MG63 (cell line): ENCODE measurements around the gene NRF1. TPM values are rescaled to one million over a fixed set of nuclear protein-coding genes. Genes with fewer than 3 reads are reported as not detected.

Experiments
- DNase-seq: peaks from one replicate; pipeline ENCODE4 v3.0.0-alpha.2; 2020
- H3K27me3 ChIP-seq: fragments of 250-450 bp; sonication (Bioruptor Pico); 2 replicates; pipeline ENCODE4 v1.5.1; 2020; ENCODE audit warnings: mild to moderate bottlenecking, moderate library complexity
- H3K36me3 ChIP-seq: fragments of 250-450 bp; sonication (Bioruptor Pico); 2 replicates; pipeline ENCODE4 v1.5.1; 2020; ENCODE audit warnings: mild to moderate bottlenecking, moderate library complexity
- H3K4me3 ChIP-seq: fragments of 250-450 bp; sonication (Bioruptor Pico); 2 replicates; pipeline ENCODE4 v1.5.1; 2020; ENCODE audit warnings: mild to moderate bottlenecking, moderate library complexity
- H3K9me3 ChIP-seq: fragments of 250-450 bp; sonication (Bioruptor Pico); 2 replicates; pipeline ENCODE4 v1.5.1; 2020; ENCODE audit warnings: mild to moderate bottlenecking, moderate library complexity
- total RNA-seq: library from RNA; depleted of rRNA; stranded (reverse); fragments of >200 nt; shearing (Covaris generic); gene quantifications from 2 replicates; pipeline ENCODE4 v1.2.3, GENCODE V29; 2014; ENCODE audit warnings: low replicate concordance

The NRF1 gene
- total RNA-seq, 1 experiment from 2014 or later = 14.2 TPM

GRCh38 chr7:129688503-129689222 is 77.1 kb downstream of the NRF1 start:
- no peaks in the 10 kb centered on the region for H3K27me3 ChIP-seq
- H3K4me3 ChIP-seq = no peak overlapping the region
- no peak for DNase-seq
- no peaks in the 10 kb centered on the region for H3K36me3 ChIP-seq
- no peaks in the 10 kb centered on the region for H3K9me3 ChIP-seq

- H3K4me3 ChIP-seq = no peak overlapping the region
- H3K36me3 ChIP-seq = no peaks in the 10 kb centered on the region; the same call in 1 of the 2 replicates
- no peak for DNase-seq
- no peaks in the 10 kb centered on the region for H3K27me3 ChIP-seq
- H3K9me3 ChIP-seq = no peaks in the 10 kb centered on the region
Observed at GRCh38 chr7:129689995-129690581, 78.6 kb downstream of the NRF1 start.

DNA sequence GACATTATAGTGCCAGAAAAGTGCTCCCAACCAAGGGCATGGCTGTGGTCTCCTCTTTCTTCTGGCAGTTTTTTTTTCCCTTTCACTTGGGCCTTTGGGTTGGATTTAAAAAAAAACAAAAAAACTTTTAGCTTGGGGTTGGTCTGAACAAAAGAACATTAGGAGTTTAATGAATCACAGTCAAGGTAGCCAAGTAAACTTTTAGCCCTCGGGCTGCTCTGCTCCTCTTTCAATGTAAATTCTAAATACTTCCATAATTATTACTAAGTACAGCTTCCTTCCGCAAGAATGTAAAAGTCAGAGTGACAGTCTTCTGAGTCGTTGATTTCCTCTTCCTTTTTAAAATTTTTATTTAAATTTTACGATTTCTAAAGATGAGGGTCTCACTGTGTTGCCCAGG is 79.2 kb downstream of the NRF1 start:
- Histone ChIP-seq H3K36me3 (no peaks in the 10 kb centered on the region; the same call in 1 of the 2 replicates), H3K9me3 (no peaks in the 10 kb centered on the region), H3K27me3 (no peaks in the 10 kb centered on the region), H3K4me3 (no peak overlapping the region)
- no peak for DNase-seq

GRCh38 chr7:129698516-129699418 is 87.2 kb downstream of the NRF1 start:
- no peak for DNase-seq
- no peaks in the 10 kb centered on the region for H3K9me3 ChIP-seq
- H3K4me3 ChIP-seq = no peak overlapping the region
- no peaks in the 10 kb centered on the region; the same call in 1 of the 2 replicates for H3K36me3 ChIP-seq
- H3K27me3 ChIP-seq = no peaks in the 10 kb centered on the region

DNA sequence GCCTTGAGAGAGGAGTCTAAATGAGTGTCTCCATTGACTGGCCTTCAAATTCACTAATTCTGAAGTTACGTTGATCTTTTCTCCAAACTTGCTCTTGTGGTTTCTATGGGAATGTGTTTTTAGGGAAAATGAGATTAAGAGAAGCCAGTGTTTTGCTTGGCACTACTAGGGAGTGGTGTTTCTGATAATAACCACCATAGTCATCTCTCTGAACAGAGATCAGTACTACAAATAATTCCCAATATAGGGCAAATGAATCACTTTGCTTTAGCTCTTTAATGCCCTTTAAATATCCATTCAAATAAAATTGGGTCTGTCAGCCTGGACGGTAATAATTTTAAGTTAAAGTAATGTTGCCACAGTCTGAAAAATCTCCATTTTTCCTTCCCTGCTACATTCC is 90.8 kb downstream of the NRF1 start:
- Histone ChIP-seq H3K36me3 (no peaks in the 10 kb centered on the region), H3K4me3 (no peak overlapping the region), H3K9me3 (no peaks in the 10 kb centered on the region), H3K27me3 (no peaks in the 10 kb centered on the region)
- DNase-seq = no peak

DNA sequence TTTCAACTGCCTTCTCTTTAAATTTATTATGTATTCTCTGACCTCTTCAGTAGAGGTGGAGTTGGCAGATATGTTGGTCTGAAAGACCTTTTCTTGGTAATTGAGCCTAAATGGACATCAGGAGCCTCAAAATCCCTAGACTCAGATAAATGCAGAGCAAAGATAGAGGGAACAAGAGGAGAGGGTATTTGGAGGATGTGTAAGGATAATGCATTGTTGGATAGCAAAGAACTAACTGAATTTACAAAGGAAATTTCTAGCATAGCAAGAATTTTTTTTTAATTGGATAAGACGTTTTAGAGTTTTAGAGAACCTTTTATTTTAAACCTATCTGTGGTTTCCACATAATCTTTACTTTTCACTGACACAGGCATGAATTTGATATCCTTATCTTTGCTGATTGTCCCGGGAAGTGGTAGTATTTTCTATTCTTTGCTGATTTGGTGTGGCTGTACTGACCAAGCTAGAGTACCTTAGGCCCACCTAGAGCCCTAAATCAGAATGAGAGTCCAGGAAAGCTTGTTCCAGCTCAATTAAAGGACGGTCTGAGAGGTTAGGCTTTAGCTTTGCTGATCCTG is 91.3 kb downstream of the NRF1 start:
- H3K9me3 ChIP-seq = no peaks in the 10 kb centered on the region
- no peak for DNase-seq
- H3K27me3 ChIP-seq = no peaks in the 10 kb centered on the region
- no peak overlapping the region for H3K4me3 ChIP-seq
- H3K36me3 ChIP-seq = no peaks in the 10 kb centered on the region

GRCh38 chr7:129703751-129704150 is 92.2 kb downstream of the NRF1 start:
- Histone ChIP-seq H3K36me3 (no peaks in the 10 kb centered on the region), H3K9me3 (no peaks in the 10 kb centered on the region), H3K27me3 (no peaks in the 10 kb centered on the region), H3K4me3 (no peak overlapping the region)
- no peak for DNase-seq

- DNase-seq = no peak
- H3K36me3 ChIP-seq = peaks cover 11% of the 10 kb centered on the region; the same call in 1 of the 2 replicates
- H3K4me3 ChIP-seq = no peak overlapping the region
- H3K9me3 ChIP-seq = no peaks in the 10 kb centered on the region
- no peaks in the 10 kb centered on the region for H3K27me3 ChIP-seq
Observed at GRCh38 chr7:129707910-129708499, 96.5 kb downstream of the NRF1 start.

DNA sequence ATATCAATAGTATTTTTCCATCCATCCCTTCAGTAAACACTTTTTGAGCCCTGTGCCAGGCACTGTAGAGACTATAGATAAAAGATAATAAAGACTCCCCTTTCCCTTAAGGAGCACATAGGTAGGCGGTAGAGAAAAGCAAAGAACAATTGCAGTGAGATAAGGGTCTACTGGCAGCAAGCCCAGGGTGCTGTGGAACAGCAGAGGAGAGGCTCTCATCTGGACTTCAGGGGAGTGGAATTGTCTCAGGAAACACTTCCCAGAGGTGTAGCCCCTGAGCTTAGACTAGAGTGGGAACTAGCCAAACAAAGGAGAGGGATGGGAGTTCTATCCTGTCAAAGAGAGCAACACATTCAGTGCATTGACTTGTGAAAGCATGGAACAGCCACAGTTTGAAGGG is 102.0 kb downstream of the NRF1 start:
- Histone ChIP-seq H3K4me3 (no peak overlapping the region), H3K27me3 (no peaks in the 10 kb centered on the region), H3K9me3 (no peaks in the 10 kb centered on the region), H3K36me3 (peaks cover 13% of the 10 kb centered on the region)
- no peak for DNase-seq

DNA sequence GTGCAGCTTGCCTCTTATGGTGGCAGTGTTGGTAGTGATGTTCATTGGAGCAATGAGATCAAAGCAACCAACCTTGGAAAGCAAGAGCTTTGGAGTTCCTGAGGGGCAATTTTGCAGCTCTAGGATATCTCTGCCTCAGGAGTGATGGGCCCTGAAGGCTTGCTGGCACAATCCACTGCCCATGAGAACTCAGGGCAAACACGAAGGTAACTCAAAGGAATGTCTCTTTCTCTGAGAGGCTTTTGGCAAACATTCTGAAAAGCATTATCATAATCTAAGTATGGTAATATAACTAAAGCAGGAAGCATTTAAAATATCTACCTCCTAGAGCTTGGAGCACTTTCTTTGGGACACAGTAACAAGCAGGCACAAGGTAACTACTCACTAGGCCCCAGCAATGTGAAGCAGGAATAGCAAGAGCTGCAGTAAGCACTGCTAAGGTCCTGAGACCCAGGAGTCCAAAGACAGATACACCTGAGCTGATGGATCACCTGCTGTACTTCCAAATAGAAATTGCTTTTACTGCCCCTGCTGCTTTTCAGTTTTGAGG is 103.1 kb downstream of the NRF1 start:
- no peaks in the 10 kb centered on the region for H3K9me3 ChIP-seq
- no peak for DNase-seq
- no peaks in the 10 kb centered on the region for H3K27me3 ChIP-seq
- no peak overlapping the region for H3K4me3 ChIP-seq
- peaks cover 13% of the 10 kb centered on the region for H3K36me3 ChIP-seq

GRCh38 chr7:129719980-129720732 is 108.6 kb downstream of the NRF1 start:
- peaks cover 13% of the 10 kb centered on the region for H3K36me3 ChIP-seq
- no peak for DNase-seq

DNA sequence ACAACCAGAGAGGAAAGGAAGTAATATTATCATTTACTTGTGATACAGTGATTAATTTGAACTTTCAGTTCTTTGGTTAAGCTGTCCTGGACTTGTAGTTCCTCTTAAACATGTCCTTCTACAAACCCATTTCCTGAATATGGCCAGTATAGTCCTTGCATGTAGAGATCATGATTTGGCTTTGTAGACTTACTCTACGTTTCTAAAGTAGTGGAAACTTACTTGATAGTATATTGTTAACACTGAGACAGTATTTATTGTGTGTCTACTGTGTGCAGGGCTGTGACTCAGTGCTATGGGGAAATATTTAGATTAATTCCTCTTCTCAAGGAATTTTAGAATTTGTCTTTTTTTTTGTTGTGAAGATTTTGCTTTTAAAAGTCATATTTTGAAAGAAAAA is 109.5 kb downstream of the NRF1 start:
- DNase-seq = no peak
- Histone ChIP-seq H3K36me3 (peaks cover 13% of the 10 kb centered on the region), H3K9me3 (no peaks in the 10 kb centered on the region), H3K27me3 (no peaks in the 10 kb centered on the region), H3K4me3 (no peak overlapping the region)

More at GRCh38 chr7:129719980-129720732, 108.6 kb downstream of the NRF1 start:
- H3K27me3 ChIP-seq = no peaks in the 10 kb centered on the region
- H3K4me3 ChIP-seq = no peak overlapping the region
- no peaks in the 10 kb centered on the region for H3K9me3 ChIP-seq

- Histone ChIP-seq H3K9me3 (no peaks in the 10 kb centered on the region), H3K27me3 (no peaks in the 10 kb centered on the region), H3K4me3 (no peak overlapping the region), H3K36me3 (peaks cover 13% of the 10 kb centered on the region)
- no peak for DNase-seq
Observed at GRCh38 chr7:129723679-129724078, 112.2 kb downstream of the NRF1 start.

DNA sequence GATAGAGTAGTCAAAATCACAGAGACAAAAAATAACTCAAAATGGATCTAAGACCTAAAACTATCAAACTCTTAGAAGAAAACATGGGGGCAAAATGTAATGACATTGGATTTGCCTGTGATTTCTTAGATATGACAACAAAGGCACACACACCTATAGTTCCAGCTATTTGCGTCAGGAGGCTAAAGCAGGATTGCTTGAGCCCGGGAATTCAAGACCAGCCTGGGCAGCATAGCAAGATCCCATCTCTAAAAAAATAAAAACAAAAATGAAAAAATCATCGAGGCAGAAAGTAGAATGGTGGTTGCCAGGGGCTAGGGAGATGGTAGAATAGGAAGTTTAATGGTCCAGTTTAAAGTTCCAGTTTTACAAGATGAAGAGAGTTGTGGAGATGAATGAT is 113.3 kb downstream of the NRF1 start:
- Histone ChIP-seq H3K4me3 (no peak overlapping the region), H3K9me3 (no peaks in the 10 kb centered on the region), H3K36me3 (peaks cover 15% of the 10 kb centered on the region), H3K27me3 (no peaks in the 10 kb centered on the region)
- no peak for DNase-seq

- H3K27me3 ChIP-seq = no peaks in the 10 kb centered on the region
- H3K9me3 ChIP-seq = no peaks in the 10 kb centered on the region
- peaks cover 11% of the 10 kb centered on the region for H3K36me3 ChIP-seq
- no peak overlapping the region for H3K4me3 ChIP-seq
- DNase-seq = no peak
Observed at GRCh38 chr7:129728875-129729467, 117.5 kb downstream of the NRF1 start.
